Measurements from ENCODE around the gene FBXW8.

Gene FBXW8, protein sequence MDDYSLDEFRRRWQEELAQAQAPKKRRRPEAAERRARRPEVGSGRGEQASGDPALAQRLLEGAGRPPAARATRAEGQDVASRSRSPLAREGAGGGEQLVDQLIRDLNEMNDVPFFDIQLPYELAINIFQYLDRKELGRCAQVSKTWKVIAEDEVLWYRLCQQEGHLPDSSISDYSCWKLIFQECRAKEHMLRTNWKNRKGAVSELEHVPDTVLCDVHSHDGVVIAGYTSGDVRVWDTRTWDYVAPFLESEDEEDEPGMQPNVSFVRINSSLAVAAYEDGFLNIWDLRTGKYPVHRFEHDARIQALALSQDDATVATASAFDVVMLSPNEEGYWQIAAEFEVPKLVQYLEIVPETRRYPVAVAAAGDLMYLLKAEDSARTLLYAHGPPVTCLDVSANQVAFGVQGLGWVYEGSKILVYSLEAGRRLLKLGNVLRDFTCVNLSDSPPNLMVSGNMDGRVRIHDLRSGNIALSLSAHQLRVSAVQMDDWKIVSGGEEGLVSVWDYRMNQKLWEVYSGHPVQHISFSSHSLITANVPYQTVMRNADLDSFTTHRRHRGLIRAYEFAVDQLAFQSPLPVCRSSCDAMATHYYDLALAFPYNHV

GRCh38 chr12:116910645-116911451, at the start of gene FBXW8:
FBXW8 (plus strand) TSS chr12:116910950; CDS start chr12:116911038, 88 bp downstream.
- peak within 1 kb of the TSS; percentile 80 for H3K27ac ChIP-seq
- ChIA-PET POLR2A (ENCODE audit: low non-redundant PET) (interaction anchor here (0.6 kb wide), 1 partner anchor 1242 kb away, joined by 3 read pairs; no protein-coding TSS in a partner anchor), CTCF (interaction anchor here (0.7 kb wide), 1 partner anchor 31 kb away, joined by 3 read pairs; no protein-coding TSS in a partner anchor)
- peak; percentile 69 for DNase-seq (ENCODE audit: low spot score)
- TF ChIP-seq, protein P1, sequence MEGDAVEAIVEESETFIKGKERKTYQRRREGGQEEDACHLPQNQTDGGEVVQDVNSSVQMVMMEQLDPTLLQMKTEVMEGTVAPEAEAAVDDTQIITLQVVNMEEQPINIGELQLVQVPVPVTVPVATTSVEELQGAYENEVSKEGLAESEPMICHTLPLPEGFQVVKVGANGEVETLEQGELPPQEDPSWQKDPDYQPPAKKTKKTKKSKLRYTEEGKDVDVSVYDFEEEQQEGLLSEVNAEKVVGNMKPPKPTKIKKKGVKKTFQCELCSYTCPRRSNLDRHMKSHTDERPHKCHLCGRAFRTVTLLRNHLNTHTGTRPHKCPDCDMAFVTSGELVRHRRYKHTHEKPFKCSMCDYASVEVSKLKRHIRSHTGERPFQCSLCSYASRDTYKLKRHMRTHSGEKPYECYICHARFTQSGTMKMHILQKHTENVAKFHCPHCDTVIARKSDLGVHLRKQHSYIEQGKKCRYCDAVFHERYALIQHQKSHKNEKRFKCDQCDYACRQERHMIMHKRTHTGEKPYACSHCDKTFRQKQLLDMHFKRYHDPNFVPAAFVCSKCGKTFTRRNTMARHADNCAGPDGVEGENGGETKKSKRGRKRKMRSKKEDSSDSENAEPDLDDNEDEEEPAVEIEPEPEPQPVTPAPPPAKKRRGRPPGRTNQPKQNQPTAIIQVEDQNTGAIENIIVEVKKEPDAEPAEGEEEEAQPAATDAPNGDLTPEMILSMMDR (conservative IDR thresholded peaks at IDR 0.05; ENCODE audit: low read depth) = no peak

DNA sequence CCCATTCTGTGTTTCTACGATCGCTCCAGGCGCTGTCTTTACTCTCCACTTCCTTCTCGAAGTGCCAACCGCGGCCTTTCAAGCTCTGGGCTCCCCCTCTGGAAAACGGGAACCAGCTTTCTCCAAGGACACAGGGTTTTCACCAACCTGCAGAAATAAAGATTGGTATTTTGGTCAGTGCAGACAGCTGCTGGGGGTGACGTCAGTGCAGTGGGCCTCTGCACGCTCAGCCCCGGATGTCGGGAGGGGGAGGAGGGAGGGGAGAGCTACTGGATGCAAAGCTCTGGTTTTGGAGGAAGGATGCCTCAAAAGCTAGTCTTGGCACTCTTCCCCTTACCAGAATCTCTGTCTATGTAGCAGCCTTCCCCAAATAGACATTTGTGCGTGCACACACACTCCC, 49.4 kb upstream of the FBXW8 start:
- TF ChIP-seq, protein P1 (conservative IDR thresholded peaks at IDR 0.05; ENCODE audit: low read depth) = no peak
- ChIA-PET CTCF (no interaction called here), POLR2A (ENCODE audit: low non-redundant PET) (no interaction called here)
- no peak for DNase-seq (ENCODE audit: low spot score)
- H3K27ac ChIP-seq = peak overlapping the region; percentile 45; the same call in 1 of the 2 replicates

- DNase-seq (ENCODE audit: low spot score) = no peak
- POLR2A ChIA-PET (ENCODE audit: low non-redundant PET) = no interaction called here
- TF ChIP-seq, protein P1 (conservative IDR thresholded peaks at IDR 0.05; ENCODE audit: low read depth) = no peak
Observed at GRCh38 chr12:116862167-116862566, 48.6 kb upstream of the FBXW8 start.

DNA sequence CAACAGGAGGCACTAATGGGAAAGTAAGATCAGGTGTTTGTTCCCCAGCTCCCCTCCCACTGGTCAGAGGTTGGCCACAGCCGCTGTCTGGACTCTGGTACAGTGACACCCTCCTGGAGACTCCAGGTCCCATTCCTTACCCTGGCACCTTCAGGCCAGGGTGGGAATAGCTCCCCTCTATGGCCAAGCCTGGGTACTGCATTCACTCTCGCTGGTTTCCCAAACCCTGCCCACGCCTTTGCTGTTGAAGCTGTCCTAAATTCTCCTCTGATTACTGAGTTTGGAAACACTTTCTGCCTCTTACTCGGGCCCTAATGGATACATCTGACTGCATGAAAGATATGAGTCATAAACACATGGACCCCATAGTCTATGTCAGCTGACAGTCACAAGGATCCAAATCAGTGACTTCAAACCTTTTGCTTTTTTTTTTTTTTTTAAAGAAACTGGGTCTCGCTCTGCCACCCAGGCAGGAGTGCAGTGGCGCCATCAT, 47.4 kb upstream of the FBXW8 start:
- POLR2A ChIA-PET (ENCODE audit: low non-redundant PET) = no interaction called here
- CTCF ChIA-PET = interaction anchor here (0.5 to 1.2 kb wide), 5 partner anchors 9 to 155 kb away, joined by 3 to 4 read pairs (median 3); no protein-coding TSS in a partner anchor
- no peak for DNase-seq (ENCODE audit: low spot score)
- peak overlapping the region; percentile 29; the same call in 1 of the 2 replicates for H3K27ac ChIP-seq
- TF ChIP-seq, protein P1 (conservative IDR thresholded peaks at IDR 0.05; ENCODE audit: low read depth) = no peak

More at GRCh38 chr12:116862167-116862566, 48.6 kb upstream of the FBXW8 start:
- no peak overlapping the region for H3K27ac ChIP-seq
- CTCF ChIA-PET = no interaction called here

- ChIA-PET POLR2A (ENCODE audit: low non-redundant PET) (no interaction called here), CTCF (no interaction called here)
- DNase-seq (ENCODE audit: low spot score) = peak; percentile 67
- TF ChIP-seq, protein P1 (conservative IDR thresholded peaks at IDR 0.05; ENCODE audit: low read depth) = no peak
- H3K27ac ChIP-seq = peak overlapping the region; percentile 79
Observed at GRCh38 chr12:116864371-116865160, 46.2 kb upstream of the FBXW8 start.

Data from RWPE1 (cell line).